Common myeloid progenitor, CD34-positive (primary cell): ENCODE measurements around the gene TMOD4.

Source experiments
- CTCF ChIA-PET: fragments of 350-600 bp; sonication (Branson Sonifier 250); formaldehyde crosslinking; loops from one replicate; lab custom pipeline; 2021; ENCODE audit warnings: antibody characterized with exemption; lab: Charles Lee
- POLR2A ChIA-PET: fragments of 350-600 bp; sonication (Branson Sonifier 250); formaldehyde crosslinking; loops from one replicate; lab custom pipeline; 2021; ENCODE audit warnings: antibody characterized with exemption; lab: Charles Lee
- DNase-seq, 3 donors: peaks; one replicate each; pipeline versions ENCODE4 v3.0.0 to v3.0.0-alpha.2; 2013
- H3K27ac ChIP-seq, 2 experiments: 1 replicate in 1 of 2; 2 replicates in 1 of 2; pipeline ENCODE4 v1.7.0; 2013; ENCODE audit warnings: inconsistent platforms in 2 of 2, low read length in 2 of 2, mild to moderate bottlenecking in 2 of 2, low read depth in 1 of 2, moderate library complexity in 1 of 2; ENCODE audit not compliant: severe bottlenecking in 2 of 2, insufficient read depth in 1 of 2, poor library complexity in 1 of 2
- H3K27me3 ChIP-seq, 5 experiments: replicated peaks in 2 of 5; 1 replicate in 3 of 5; 2 replicates in 2 of 5; pipeline versions ENCODE4 v1.6.1 to v1.7.0; 2013; ENCODE audit warnings: low read length in 4 of 5, mild to moderate bottlenecking in 2 of 5, moderate library complexity in 2 of 5, inconsistent platforms in 1 of 5; ENCODE audit not compliant: insufficient read depth in 5 of 5, control insufficient read depth in 4 of 5
- H3K36me3 ChIP-seq, 4 experiments: 1 replicate in 2 of 4; 2 replicates in 2 of 4; pipeline versions ENCODE4 v1.6.1 to v1.7.0; 2013; ENCODE audit warnings: low read length in 3 of 4, control low read depth in 1 of 4, mild to moderate bottlenecking in 1 of 4; ENCODE audit not compliant: control insufficient read depth in 4 of 4, insufficient read depth in 4 of 4
- H3K4me1 ChIP-seq, 4 experiments: 1 replicate in 3 of 4; 2 replicates in 1 of 4; pipeline versions ENCODE4 v1.6.1 to v1.7.1; 2013; ENCODE audit warnings: low read length in 3 of 4, mild to moderate bottlenecking in 3 of 4, control low read depth in 1 of 4, inconsistent platforms in 1 of 4, moderate library complexity in 1 of 4; ENCODE audit not compliant: control insufficient read depth in 4 of 4, insufficient read depth in 4 of 4; ENCODE audit errors: control extremely low read depth in 1 of 4
- H3K4me3 ChIP-seq, 7 experiments: 1 replicate in 4 of 7; 2 replicates in 3 of 7; pipeline versions ENCODE4 v1.5.1 to v1.7.0; 2013; ENCODE audit warnings: mild to moderate bottlenecking in 7 of 7, low read length in 6 of 7, moderate library complexity in 6 of 7, inconsistent platforms in 2 of 7, low read depth in 2 of 7, control low read depth in 1 of 7; ENCODE audit not compliant: insufficient read depth in 4 of 7, control insufficient read depth in 1 of 7; ENCODE audit errors: extremely low read depth in 1 of 7
- H3K9me3 ChIP-seq, 5 experiments: 1 replicate in 4 of 5; 2 replicates in 1 of 5; pipeline versions ENCODE4 v1.6.1 to v1.7.1; 2013; ENCODE audit warnings: low read length in 4 of 5, mild to moderate bottlenecking in 2 of 5, inconsistent platforms in 1 of 5, low read depth in 1 of 5, moderate library complexity in 1 of 5; ENCODE audit not compliant: control insufficient read depth in 4 of 5, insufficient read depth in 2 of 5; ENCODE audit errors: control extremely low read depth in 1 of 5
- WGBS: methylation state at CpG from one replicate; pipeline ENCODE4 v1.1.5; 2013; ENCODE audit not compliant: insufficient coverage; 5-methylcytosine and 5-hydroxymethylcytosine counted together

Gene TMOD4

GRCh38 chr1:151131701-151132334 is 44.0 kb downstream of the TMOD4 start:
- ChIA-PET CTCF (interaction anchor here (1.2 to 5.1 kb wide), 5 partner anchors 10 to 29 kb away, joined by 3 to 26 read pairs (median 10); partner anchors contain the start of gene TNFAIP8L2), POLR2A (interaction anchor here (0.6 to 1.7 kb wide), 3 partner anchors 11 to 267 kb away, joined by 3 to 4 read pairs (median 3); partner anchors contain the start of gene PSMB4)
- H3K27ac ChIP-seq, result peak overlapping the region in 1 of 2 experiments; percentile 26
- H3K36me3 ChIP-seq, result peaks cover 0 to 16% (median 5%) of the 10 kb centered on the region in 4 experiments
- peaks cover 0 to 9% (median 5%) of the 10 kb centered on the region in 4 experiments for H3K4me1 ChIP-seq
- WGBS, result 78% methylated on average over 27 of the region's 39 CpGs
- no peak for DNase-seq
- peak overlapping the region in 5 of 7 experiments; percentile 38 to 74 (median 60) for H3K4me3 ChIP-seq
- no peaks in the 10 kb centered on the region for H3K9me3 ChIP-seq
- H3K27me3 ChIP-seq, result peaks cover 0 to 4% (median 0%) of the 10 kb centered on the region in 5 experiments

- Histone ChIP-seq H3K4me3 (peak overlapping the region in 6 of 7 experiments; percentile 5 to 74 (median 50)), H3K36me3 (peaks cover 0 to 9% (median 3%) of the 10 kb centered on the region in 4 experiments), H3K27ac (peak overlapping the region in 1 of 2 experiments; percentile 26), H3K9me3 (no peaks in the 10 kb centered on the region), H3K4me1 (peaks cover 0 to 9% (median 5%) of the 10 kb centered on the region in 4 experiments), H3K27me3 (peaks cover 0 to 4% (median 0%) of the 10 kb centered on the region in 5 experiments)
- DNase-seq, result peak; percentile 95 to 98 (median 97)
- WGBS, result under 1% methylated on average over 44 of the region's 45 CpGs
- CTCF ChIA-PET, result interaction anchor here (1.2 to 5.1 kb wide), 6 partner anchors 9 to 31 kb away, joined by 3 to 26 read pairs (median 8); partner anchors contain the start of gene TNFAIP8L2
- POLR2A ChIA-PET, result interaction anchor here (0.7 to 1.7 kb wide), 2 partner anchors 12 to 268 kb away, joined by 3 to 4 read pairs; partner anchors contain the start of gene PSMB4
These were observed 44.7 kb downstream of the TMOD4 start for GRCh38 chr1:151130987-151131586.

GRCh38 chr1:151128800-151129199 is 47.0 kb downstream of the TMOD4 start:
- DNase-seq, result no peak
- peaks cover 0 to 4% (median 0%) of the 10 kb centered on the region in 5 experiments for H3K27me3 ChIP-seq
- H3K9me3 ChIP-seq, result no peaks in the 10 kb centered on the region
- H3K36me3 ChIP-seq, result peaks cover 0 to 2% (median 0%) of the 10 kb centered on the region in 4 experiments
- H3K27ac ChIP-seq, result no peak overlapping the region
- POLR2A ChIA-PET, result interaction anchor here (0.6 kb wide), 1 partner anchor 454 kb away, joined by 3 read pairs; no protein-coding TSS in a partner anchor
- CTCF ChIA-PET, result interaction anchor here (0.6 to 5.1 kb wide), 5 partner anchors 9 to 103 kb away, joined by 3 to 26 read pairs (median 4); partner anchors contain the start of gene TNFAIP8L2
- H3K4me3 ChIP-seq, result no peak overlapping the region
- peaks cover 0 to 9% (median 5%) of the 10 kb centered on the region in 4 experiments for H3K4me1 ChIP-seq
- WGBS, result 100% methylated on average over 1 of the region's 6 CpGs

- ChIA-PET CTCF (interaction anchor here (0.8 to 1.7 kb wide), 4 partner anchors 12 to 51 kb away, joined by 3 to 7 read pairs (median 4); partner anchors contain the start of gene TMOD4), POLR2A (no interaction called here)
- Histone ChIP-seq H3K4me1 (no peaks in the 10 kb centered on the region), H3K27ac (no peak overlapping the region), H3K4me3 (no peak overlapping the region), H3K9me3 (no peaks in the 10 kb centered on the region), H3K27me3 (no peaks in the 10 kb centered on the region), H3K36me3 (no peaks in the 10 kb centered on the region)
- no peak for DNase-seq
- WGBS, result no CpG with 5 or more reads among the region's 5 CpGs
These were observed 50.9 kb downstream of the TMOD4 start for GRCh38 chr1:151124763-151125403.
